ENCODE data around the gene MMP8. TPM values are rescaled to one million over a fixed set of nuclear protein-coding genes. Genes with fewer than 3 reads are reported as not detected.
A peak's percentile ranks its signal among the peaks of the same experiment; 100 is the strongest.

MMP8 gene
- total RNA-seq, 2 donors from 2014 or later = not detected

DNA sequence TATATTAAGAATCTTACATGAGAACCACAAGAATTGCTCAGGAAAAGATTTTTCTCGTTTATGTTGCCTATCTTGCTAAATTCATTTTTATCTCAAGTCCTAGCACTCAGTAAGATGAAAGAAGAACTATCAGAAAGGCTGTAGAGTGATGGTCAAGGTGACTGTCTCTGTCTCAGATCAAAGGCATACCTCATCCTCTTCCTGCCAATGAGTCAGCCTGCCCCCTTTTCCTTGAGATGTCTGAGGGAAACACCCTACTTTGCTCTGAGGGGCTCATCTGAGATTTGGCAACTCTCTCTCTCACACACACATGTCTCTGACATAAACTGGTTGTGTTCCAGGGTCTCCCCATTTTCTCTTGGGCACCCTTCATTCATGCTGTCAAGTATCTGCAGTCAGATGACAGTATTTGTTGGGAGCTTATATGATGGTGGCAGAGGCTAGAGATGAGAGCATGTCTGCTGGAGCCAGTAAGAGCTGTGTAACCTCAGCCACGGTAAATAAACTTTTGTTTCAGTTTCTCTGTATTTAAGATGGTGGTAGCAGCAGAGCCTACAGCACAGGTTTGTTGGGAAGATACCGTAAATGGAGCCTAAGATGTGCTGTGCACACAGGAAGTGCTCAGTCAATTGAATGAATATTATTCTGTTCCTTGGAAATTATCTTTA, 20.8 kb downstream of the MMP8 start:
- 87% methylated on average over 3 of the region's 3 CpGs for WGBS
- no peaks in the 10 kb centered on the region for H3K4me1 ChIP-seq (replicated peaks)
- intact Hi-C loops (cut with DNase I) = no loop called here
- H3K27me3 ChIP-seq (replicated peaks; ENCODE audit: insufficient read depth) = no peaks in the 10 kb centered on the region
- DNase-seq (ENCODE audit: low spot score) = no peak
- no peaks in the 10 kb centered on the region for H3K9me3 ChIP-seq
- no peak overlapping the region for H3K27ac ChIP-seq
- no peak for TF ChIP-seq POLR2A (IDR thresholded peaks at IDR 0.05)
- TF ChIP-seq, protein P1, sequence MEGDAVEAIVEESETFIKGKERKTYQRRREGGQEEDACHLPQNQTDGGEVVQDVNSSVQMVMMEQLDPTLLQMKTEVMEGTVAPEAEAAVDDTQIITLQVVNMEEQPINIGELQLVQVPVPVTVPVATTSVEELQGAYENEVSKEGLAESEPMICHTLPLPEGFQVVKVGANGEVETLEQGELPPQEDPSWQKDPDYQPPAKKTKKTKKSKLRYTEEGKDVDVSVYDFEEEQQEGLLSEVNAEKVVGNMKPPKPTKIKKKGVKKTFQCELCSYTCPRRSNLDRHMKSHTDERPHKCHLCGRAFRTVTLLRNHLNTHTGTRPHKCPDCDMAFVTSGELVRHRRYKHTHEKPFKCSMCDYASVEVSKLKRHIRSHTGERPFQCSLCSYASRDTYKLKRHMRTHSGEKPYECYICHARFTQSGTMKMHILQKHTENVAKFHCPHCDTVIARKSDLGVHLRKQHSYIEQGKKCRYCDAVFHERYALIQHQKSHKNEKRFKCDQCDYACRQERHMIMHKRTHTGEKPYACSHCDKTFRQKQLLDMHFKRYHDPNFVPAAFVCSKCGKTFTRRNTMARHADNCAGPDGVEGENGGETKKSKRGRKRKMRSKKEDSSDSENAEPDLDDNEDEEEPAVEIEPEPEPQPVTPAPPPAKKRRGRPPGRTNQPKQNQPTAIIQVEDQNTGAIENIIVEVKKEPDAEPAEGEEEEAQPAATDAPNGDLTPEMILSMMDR (IDR thresholded peaks at IDR 0.05) = no peak
- no peak for TF ChIP-seq POLR2AphosphoS5 (IDR thresholded peaks at IDR 0.05)
- no peaks in the 10 kb centered on the region for H3K36me3 ChIP-seq
- H3K4me3 ChIP-seq = no peak overlapping the region

DNA sequence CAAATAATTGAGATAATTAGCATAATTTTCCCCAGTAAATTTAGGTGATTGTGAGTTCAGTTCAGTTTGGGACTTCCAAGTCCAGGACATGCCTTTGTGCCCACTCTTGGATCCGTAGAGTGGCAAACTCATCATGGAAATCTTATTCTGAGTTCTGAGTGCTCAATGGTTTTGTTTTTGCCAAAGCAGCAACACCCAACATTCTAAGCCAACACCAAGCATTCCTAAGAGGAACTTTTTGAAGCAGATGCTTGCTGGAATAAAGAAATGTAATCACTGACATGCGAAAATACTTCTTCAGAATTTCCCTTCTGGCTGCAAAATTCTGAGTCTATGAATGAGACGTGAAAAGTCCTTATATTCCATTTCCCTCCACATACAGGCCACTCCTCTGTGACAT, 29.6 kb downstream of the MMP8 start:
- H3K27me3 ChIP-seq (replicated peaks; ENCODE audit: insufficient read depth) = no peaks in the 10 kb centered on the region
- no peak overlapping the region for H3K27ac ChIP-seq
- H3K4me3 ChIP-seq = no peak overlapping the region
- DNase-seq (ENCODE audit: low spot score) = no peak
- no peaks in the 10 kb centered on the region for H3K36me3 ChIP-seq
- WGBS = 84% methylated on average over 3 of the region's 3 CpGs
- H3K4me1 ChIP-seq (replicated peaks) = no peaks in the 10 kb centered on the region
- no peaks in the 10 kb centered on the region for H3K9me3 ChIP-seq
- TF ChIP-seq, protein P1 (IDR thresholded peaks at IDR 0.05) = no peak
- TF ChIP-seq POLR2A (IDR thresholded peaks at IDR 0.05) (no peak), POLR2AphosphoS5 (IDR thresholded peaks at IDR 0.05) (no peak)
- intact Hi-C loops (cut with DNase I) = no loop called here

GRCh38 chr11:102685754-102686153, 39.0 kb downstream of the MMP8 start:
- intact Hi-C loops (cut with DNase I) = no loop called here
- Histone ChIP-seq H3K4me1 (replicated peaks) (no peaks in the 10 kb centered on the region), H3K36me3 (no peaks in the 10 kb centered on the region), H3K4me3 (no peak overlapping the region), H3K27me3 (replicated peaks; ENCODE audit: insufficient read depth) (no peaks in the 10 kb centered on the region), H3K27ac (no peak overlapping the region), H3K9me3 (no peaks in the 10 kb centered on the region)
- DNase-seq (ENCODE audit: low spot score) = no peak
- TF ChIP-seq POLR2A (IDR thresholded peaks at IDR 0.05) (no peak), POLR2AphosphoS5 (IDR thresholded peaks at IDR 0.05) (no peak)
- TF ChIP-seq, protein P1 (IDR thresholded peaks at IDR 0.05) = no peak
- WGBS = 70% methylated on average over 2 of the region's 2 CpGs

GRCh38 chr11:102685338-102685737, 39.4 kb downstream of the MMP8 start:
- Histone ChIP-seq H3K27me3 (replicated peaks; ENCODE audit: insufficient read depth) (no peaks in the 10 kb centered on the region), H3K36me3 (no peaks in the 10 kb centered on the region), H3K4me1 (replicated peaks) (no peaks in the 10 kb centered on the region), H3K27ac (no peak overlapping the region), H3K4me3 (no peak overlapping the region), H3K9me3 (no peaks in the 10 kb centered on the region)
- 44% methylated on average over 3 of the region's 3 CpGs for WGBS
- DNase-seq (ENCODE audit: low spot score) = peak; percentile 12
- intact Hi-C loops (cut with DNase I) = no loop called here
- TF ChIP-seq POLR2AphosphoS5 (IDR thresholded peaks at IDR 0.05) = peak; percentile 44
- TF ChIP-seq, protein P1 (IDR thresholded peaks at IDR 0.05) = no peak

- WGBS = 71% methylated on average over 4 of the region's 4 CpGs
- H3K4me3 ChIP-seq = no peak overlapping the region
- TF ChIP-seq, protein P1 (IDR thresholded peaks at IDR 0.05) = no peak
- TF ChIP-seq POLR2A (IDR thresholded peaks at IDR 0.05) (no peak), POLR2AphosphoS5 (IDR thresholded peaks at IDR 0.05) (no peak)
- H3K27me3 ChIP-seq (replicated peaks; ENCODE audit: insufficient read depth) = no peaks in the 10 kb centered on the region
- DNase-seq (ENCODE audit: low spot score) = no peak
- intact Hi-C loops (cut with DNase I) = no loop called here
- H3K27ac ChIP-seq = no peak overlapping the region
- no peaks in the 10 kb centered on the region for H3K9me3 ChIP-seq
- H3K36me3 ChIP-seq = no peaks in the 10 kb centered on the region
- H3K4me1 ChIP-seq (replicated peaks) = no peaks in the 10 kb centered on the region
These were observed 41.5 kb downstream of the MMP8 start for GRCh38 chr11:102683277-102683676.

Data from prostate gland (tissue), 2 donors.